Activated CD4-positive, alpha-beta T cell treated with anti-CD3 and anti-CD28 coated beads, Interleukin-2, amount 10 ng/mL, durations not matched to agents 24 days and 14 days (primary cell): ENCODE results near the gene C19orf85. TPM values are rescaled to one million over a fixed set of nuclear protein-coding genes. Genes with fewer than 3 reads are reported as not detected.
A peak's percentile ranks its signal among the peaks of the same experiment; 100 is the strongest.

Source experiments
- DNase-seq: peaks from one replicate; pipeline ENCODE4 v3.0.0; 2022
- H3K27ac Mint-ChIP-seq: one replicate; pipeline ENCODE4 v1.8.0; 2022; ENCODE audit warnings: mild to moderate bottlenecking, mixed read lengths
- H3K27me3 Mint-ChIP-seq: one replicate; pipeline ENCODE4 v1.8.0; 2022; ENCODE audit warnings: mixed read lengths
- H3K36me3 Mint-ChIP-seq: one replicate; pipeline ENCODE4 v1.8.0; 2022; ENCODE audit warnings: low read depth, mild to moderate bottlenecking, mixed read lengths
- H3K4me1 Mint-ChIP-seq: one replicate; pipeline ENCODE4 v1.8.0; 2021; ENCODE audit warnings: mixed read lengths
- H3K4me3 Mint-ChIP-seq: one replicate; pipeline ENCODE4 v1.8.0; 2022; ENCODE audit warnings: mild to moderate bottlenecking, moderate library complexity, mixed read lengths
- H3K9me3 Mint-ChIP-seq: one replicate; pipeline ENCODE4 v1.8.0; 2021; ENCODE audit warnings: mixed read lengths
- intact Hi-C: fragments of 100-400 bp; cut with micrococcal nuclease; formaldehyde crosslinking; loops from one replicate; pipeline ENCODE4 v1.15.1; 2023
- total RNA-seq: library from RNA; stranded (reverse); gene quantifications from 2 replicates; pipeline ENCODE4 v1.2.3, GENCODE V29; 2022

Gene C19orf85
- total RNA-seq, 1 donor from 2014 or later: not detected

DNA sequence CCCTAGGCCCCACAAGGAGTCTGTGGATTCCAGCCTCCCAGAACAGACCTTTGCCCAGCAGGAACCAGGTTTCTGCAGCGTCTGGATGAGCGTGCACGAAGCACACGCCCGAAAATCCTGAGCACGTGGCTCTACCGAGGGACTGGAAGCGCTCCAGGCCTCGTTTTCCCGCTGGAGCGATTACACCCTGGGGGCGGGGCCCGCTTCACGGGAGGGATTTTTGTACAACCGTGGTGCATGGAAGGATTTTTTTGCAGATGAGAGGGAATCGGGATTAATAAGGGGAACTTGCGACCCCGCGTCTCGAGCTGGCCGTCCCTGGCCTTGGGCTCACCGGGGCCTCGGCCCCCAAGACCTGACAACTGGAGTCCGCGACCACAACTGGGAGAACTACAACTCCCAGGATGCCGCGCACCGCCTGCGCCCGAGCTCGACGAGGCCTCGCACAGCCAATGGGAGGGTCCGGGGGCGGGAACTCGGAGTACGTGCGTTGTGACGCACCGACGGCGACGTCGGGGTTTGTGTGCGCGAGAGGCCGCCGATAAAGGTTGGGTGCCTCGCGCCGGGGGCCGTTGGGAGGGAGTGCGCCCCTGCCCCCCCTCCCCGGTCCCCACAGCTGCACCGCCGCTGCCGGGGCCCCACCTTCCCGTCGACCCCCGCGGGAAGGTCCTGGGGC, 11.7 kb upstream of the C19orf85 start, which contains the start of gene ZNF628:
Gene ZNF628, plus strand, starts transcription at position 518 of the 676 bp plus-strand sequence. CDS start 3,294 bp downstream, outside the sequence.
- H3K36me3 Mint-ChIP-seq: peaks cover 3% of the 10 kb centered on the region
- peak within 1 kb of the TSS; percentile 93 for H3K4me3 Mint-ChIP-seq
- H3K27me3 Mint-ChIP-seq: no peaks in the 10 kb centered on the region
- H3K9me3 Mint-ChIP-seq: no peaks in the 10 kb centered on the region
- peak; percentile 99 for DNase-seq
- H3K27ac Mint-ChIP-seq: peak within 1 kb of the TSS; percentile 96
- peaks cover 23% of the 10 kb centered on the region for H3K4me1 Mint-ChIP-seq
- intact Hi-C loops: loop anchor here (1.0 to 5.0 kb wide), 5 partner anchors 9 to 1014 kb away; partner anchors contain the start of genes FIZ1, ISOC2, LENG9 and NAT14

GRCh38 chr19:55474269-55475265, 10.0 kb upstream of the C19orf85 start:
- no peak overlapping the region for H3K27ac Mint-ChIP-seq
- no peaks in the 10 kb centered on the region for H3K27me3 Mint-ChIP-seq
- H3K4me3 Mint-ChIP-seq: peak overlapping the region; percentile 93
- H3K4me1 Mint-ChIP-seq: peaks cover 23% of the 10 kb centered on the region
- no peak for DNase-seq
- no peaks in the 10 kb centered on the region for H3K9me3 Mint-ChIP-seq
- intact Hi-C loops: loop anchor here (5.0 kb wide), 1 partner anchor 1012 kb away; the partner anchor contains the start of gene LENG9
- H3K36me3 Mint-ChIP-seq: no peaks in the 10 kb centered on the region

GRCh38 chr19:55473225-55474012, 8.9 kb upstream of the C19orf85 start:
- Mint-ChIP-seq H3K27ac (no peak overlapping the region), H3K4me1 (peaks cover 15% of the 10 kb centered on the region), H3K4me3 (no peak overlapping the region), H3K36me3 (no peaks in the 10 kb centered on the region), H3K27me3 (no peaks in the 10 kb centered on the region), H3K9me3 (no peaks in the 10 kb centered on the region)
- intact Hi-C loops: no loop called here
- DNase-seq: no peak

DNA sequence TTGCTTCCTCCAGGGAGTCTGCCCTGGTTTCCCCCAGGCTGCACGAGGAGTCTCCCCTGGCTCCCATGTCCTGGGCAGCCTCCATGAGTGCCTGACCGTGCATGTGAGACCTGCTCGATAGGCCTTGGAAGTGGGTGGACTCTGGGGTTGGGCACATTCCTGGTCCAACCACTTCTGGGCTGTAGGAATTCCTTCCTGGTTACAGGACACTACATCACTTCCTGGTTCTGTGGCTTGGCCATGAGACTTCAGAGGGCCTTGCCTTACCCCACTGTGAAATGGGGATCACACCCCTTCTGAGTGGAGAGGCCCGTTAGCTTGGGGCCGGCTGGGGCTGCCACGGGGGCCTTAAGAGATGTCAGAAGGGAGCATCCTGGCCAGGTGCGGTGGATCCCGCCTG, 7.9 kb upstream of the C19orf85 start:
- no peak for DNase-seq
- no peaks in the 10 kb centered on the region for H3K36me3 Mint-ChIP-seq
- H3K27me3 Mint-ChIP-seq: no peaks in the 10 kb centered on the region
- no peaks in the 10 kb centered on the region for H3K9me3 Mint-ChIP-seq
- no peak overlapping the region for H3K4me3 Mint-ChIP-seq
- intact Hi-C loops: no loop called here
- H3K27ac Mint-ChIP-seq: no peak overlapping the region
- peaks cover 9% of the 10 kb centered on the region for H3K4me1 Mint-ChIP-seq

GRCh38 chr19:55471266-55471665, 6.7 kb upstream of the C19orf85 start:
- Mint-ChIP-seq H3K27me3 (no peaks in the 10 kb centered on the region), H3K36me3 (no peaks in the 10 kb centered on the region), H3K4me1 (peaks cover 9% of the 10 kb centered on the region), H3K9me3 (no peaks in the 10 kb centered on the region), H3K27ac (no peak overlapping the region), H3K4me3 (no peak overlapping the region)
- DNase-seq: no peak
- intact Hi-C loops: no loop called here

DNA sequence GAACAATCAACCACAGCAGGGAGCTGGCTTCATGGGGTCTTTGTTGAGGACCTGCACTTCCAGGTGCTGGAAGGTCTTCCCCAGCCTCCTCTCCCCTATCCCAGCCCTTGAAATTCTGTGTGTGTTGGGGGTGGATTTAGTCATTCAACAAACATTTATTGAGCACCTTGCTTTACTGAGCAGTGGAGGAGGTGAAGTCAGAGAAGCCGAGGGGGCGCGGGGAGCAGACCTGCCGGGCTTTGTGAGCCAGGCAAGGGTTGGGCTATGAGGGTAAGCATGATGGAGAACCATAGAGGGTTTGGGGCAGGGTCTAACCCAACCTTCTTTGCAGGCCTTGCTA, 3.5 kb upstream of the C19orf85 start:
- DNase-seq: no peak
- no peaks in the 10 kb centered on the region for H3K9me3 Mint-ChIP-seq
- H3K4me3 Mint-ChIP-seq: no peak overlapping the region
- no peaks in the 10 kb centered on the region for H3K27me3 Mint-ChIP-seq
- H3K4me1 Mint-ChIP-seq: peaks cover 2% of the 10 kb centered on the region
- H3K27ac Mint-ChIP-seq: no peak overlapping the region
- no peaks in the 10 kb centered on the region for H3K36me3 Mint-ChIP-seq
- intact Hi-C loops: no loop called here

DNA sequence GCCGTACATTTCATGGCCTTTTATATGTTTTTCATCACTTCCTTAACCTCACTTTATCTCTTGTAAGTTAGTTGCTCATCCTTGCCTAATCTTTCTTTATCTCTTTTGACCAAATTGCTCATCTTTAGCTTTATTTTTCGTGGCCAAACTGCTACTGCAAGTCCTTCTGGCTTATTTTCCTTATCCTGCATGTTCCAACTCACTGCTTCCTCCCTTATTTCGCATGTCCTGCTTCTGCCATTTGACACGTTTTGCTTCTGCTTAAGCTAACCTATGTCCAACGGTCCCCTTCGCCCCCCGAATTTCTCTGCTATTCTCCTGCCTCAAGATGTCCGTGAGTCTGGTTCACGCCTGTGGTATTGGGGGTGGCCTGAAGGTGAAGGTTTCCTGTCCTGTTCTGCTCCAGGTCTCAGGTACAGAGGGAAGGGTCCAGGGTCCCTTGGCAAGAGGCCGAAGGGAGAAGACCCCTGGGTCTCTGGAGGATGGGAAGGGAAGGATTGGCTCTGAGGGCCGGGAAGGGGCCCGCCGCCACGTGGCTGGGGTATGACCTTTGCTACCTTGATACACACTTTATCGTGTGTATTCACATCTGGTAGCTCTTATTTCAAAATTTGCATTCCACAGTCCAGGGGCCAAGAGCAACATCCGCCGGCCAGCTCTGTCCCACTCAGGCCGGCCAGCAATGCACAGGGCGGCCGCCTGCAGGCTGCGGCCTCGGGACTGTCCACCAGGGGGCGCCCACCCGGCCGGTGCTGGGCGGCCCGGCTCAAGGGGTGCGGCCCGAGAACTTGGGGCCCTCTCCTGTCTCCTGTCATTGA, 2.9 kb upstream of the C19orf85 start:
- Mint-ChIP-seq H3K36me3 (no peaks in the 10 kb centered on the region), H3K4me1 (peaks cover 6% of the 10 kb centered on the region), H3K27me3 (no peaks in the 10 kb centered on the region), H3K27ac (no peak overlapping the region), H3K4me3 (no peak overlapping the region), H3K9me3 (no peaks in the 10 kb centered on the region)
- intact Hi-C loops: loop anchor here (1.0 kb wide), 2 partner anchors 37 to 164 kb away; no protein-coding TSS in a partner anchor
- peak; percentile 93 for DNase-seq

DNA sequence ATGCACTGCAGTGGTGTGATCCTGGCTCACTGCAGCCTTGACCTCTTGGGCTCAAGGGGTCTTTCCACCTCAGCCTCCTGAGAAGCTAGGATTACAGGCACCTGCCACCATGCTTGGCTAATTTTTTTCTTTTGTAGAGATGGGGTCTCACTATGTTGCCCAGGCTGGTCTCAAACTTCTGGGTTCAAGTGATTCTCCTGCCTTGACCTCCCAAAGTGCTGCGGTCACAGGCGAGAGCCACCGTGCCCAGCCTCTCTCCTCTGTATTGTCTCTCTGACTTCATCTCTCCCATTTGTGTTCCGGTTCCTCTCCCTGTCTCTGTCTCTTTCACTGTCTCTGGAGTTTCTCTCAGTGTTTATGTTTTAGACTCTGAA, 1.7 kb upstream of the C19orf85 start:
- Mint-ChIP-seq H3K9me3 (no peaks in the 10 kb centered on the region), H3K36me3 (no peaks in the 10 kb centered on the region), H3K27me3 (no peaks in the 10 kb centered on the region), H3K4me1 (peaks cover 12% of the 10 kb centered on the region), H3K4me3 (no peak overlapping the region), H3K27ac (no peak overlapping the region)
- DNase-seq: no peak
- intact Hi-C loops: no loop called here

GRCh38 chr19:55465460-55466240, 1.1 kb upstream of the C19orf85 start:
- DNase-seq: no peak
- Mint-ChIP-seq H3K4me1 (peaks cover 16% of the 10 kb centered on the region), H3K36me3 (no peaks in the 10 kb centered on the region), H3K9me3 (no peaks in the 10 kb centered on the region), H3K27ac (no peak overlapping the region), H3K27me3 (no peaks in the 10 kb centered on the region), H3K4me3 (no peak overlapping the region)
- intact Hi-C loops: no loop called here

DNA sequence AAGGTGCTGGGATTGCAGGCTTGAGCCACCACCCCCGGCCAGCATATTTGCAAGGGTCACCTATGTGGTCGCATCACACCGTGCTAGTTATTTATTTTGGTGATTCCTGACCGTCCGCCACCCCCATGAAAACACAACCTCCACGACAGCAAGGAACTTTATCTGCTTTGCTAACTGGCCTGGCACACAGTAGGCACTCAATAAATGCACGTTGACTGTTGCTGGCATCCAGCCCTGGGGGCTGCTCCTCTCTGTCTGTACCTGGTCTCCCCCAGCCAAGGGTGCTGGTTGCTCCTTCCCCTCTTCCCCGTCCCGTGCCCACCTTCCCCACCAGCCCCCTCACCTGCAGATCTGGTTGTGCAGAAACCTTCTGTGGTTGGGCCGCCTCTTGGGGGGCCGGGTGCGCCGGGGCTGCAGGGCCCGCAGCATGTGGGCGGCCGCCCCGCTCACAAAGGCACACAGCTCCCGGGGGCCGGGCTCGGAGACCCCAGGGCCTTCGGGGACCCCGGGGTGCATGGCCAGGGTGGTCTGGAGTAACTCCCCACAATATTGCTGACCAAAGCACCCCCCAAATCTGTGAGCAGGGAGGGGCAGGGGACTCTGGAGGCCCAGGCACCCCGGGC, 401 bp downstream of the C19orf85 start:
- no peaks in the 10 kb centered on the region for H3K36me3 Mint-ChIP-seq
- H3K4me1 Mint-ChIP-seq: peaks cover 18% of the 10 kb centered on the region
- no peak overlapping the region for H3K27ac Mint-ChIP-seq
- H3K27me3 Mint-ChIP-seq: no peaks in the 10 kb centered on the region
- intact Hi-C loops: no loop called here
- no peaks in the 10 kb centered on the region for H3K9me3 Mint-ChIP-seq
- DNase-seq: no peak
- no peak overlapping the region for H3K4me3 Mint-ChIP-seq

DNA sequence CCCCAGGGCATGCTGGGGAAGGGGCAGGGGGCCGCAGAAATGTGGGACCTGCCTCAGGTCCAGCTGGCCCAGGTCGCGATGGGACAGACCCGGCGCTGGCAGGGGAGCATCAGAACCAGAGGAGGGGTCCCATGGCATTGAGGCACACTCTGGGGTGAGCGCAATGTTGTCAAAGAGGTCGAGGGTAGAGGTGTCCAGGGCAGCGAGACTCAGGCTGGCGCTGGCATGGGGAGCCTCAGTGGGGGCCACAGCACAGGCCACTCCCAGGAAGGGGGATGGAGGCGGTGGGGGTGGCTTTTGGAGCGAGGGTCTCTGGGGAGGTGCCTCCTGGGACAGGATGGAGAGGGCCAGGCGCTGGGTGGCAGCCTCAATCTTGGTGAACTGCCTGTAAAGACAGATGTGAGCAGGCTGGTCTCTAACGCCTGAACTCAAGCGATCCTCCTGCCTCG, 944 bp downstream of the C19orf85 start:
- intact Hi-C loops: no loop called here
- Mint-ChIP-seq H3K36me3 (no peaks in the 10 kb centered on the region), H3K4me3 (no peak overlapping the region), H3K9me3 (no peaks in the 10 kb centered on the region), H3K4me1 (peaks cover 18% of the 10 kb centered on the region), H3K27me3 (no peaks in the 10 kb centered on the region), H3K27ac (no peak overlapping the region)
- peak; percentile 56 for DNase-seq

- H3K36me3 Mint-ChIP-seq: no peaks in the 10 kb centered on the region
- peak overlapping the region; percentile 94 for H3K4me3 Mint-ChIP-seq
These were observed 1.8 kb downstream of the C19orf85 start for GRCh38 chr19:55462722-55463121.

More at GRCh38 chr19:55462722-55463121, 1.8 kb downstream of the C19orf85 start:
- Mint-ChIP-seq H3K27ac (no peak overlapping the region), H3K9me3 (no peaks in the 10 kb centered on the region), H3K4me1 (peaks cover 16% of the 10 kb centered on the region), H3K27me3 (no peaks in the 10 kb centered on the region)
- no peak for DNase-seq
- intact Hi-C loops: no loop called here
